SW 1271 (cell line): ENCODE measurements around the gene SHISA9.

ENCODE experiments used
- DNase-seq, 2 experiments: peaks; one replicate each; lab custom pipeline; 2025; lab: John Stamatoyannopoulos, UW

Gene SHISA9

GRCh38 chr16:12951976-12952375 is 50.6 kb downstream of the SHISA9 start:
- DNase-seq = no peak

DNA sequence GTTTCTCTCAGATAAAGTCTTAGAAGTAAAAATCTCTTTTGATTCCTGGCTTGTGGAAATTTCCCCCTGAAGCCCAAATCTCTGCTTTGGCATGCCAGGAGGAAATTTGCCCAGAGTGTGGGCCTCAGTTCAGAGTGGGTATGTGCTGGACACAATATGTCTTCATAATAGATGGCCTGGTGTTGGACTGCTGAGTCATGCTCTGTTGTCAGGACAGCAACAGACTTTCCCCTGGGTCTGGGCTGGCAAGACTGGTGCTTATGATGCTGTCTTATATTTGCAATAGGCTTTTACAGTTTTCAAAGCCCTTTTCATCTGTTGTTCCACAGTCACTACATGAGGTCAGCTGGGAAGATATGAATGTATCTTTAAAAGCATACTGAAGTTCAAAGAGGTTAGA is 57.0 kb downstream of the SHISA9 start:
- no peak for DNase-seq

DNA sequence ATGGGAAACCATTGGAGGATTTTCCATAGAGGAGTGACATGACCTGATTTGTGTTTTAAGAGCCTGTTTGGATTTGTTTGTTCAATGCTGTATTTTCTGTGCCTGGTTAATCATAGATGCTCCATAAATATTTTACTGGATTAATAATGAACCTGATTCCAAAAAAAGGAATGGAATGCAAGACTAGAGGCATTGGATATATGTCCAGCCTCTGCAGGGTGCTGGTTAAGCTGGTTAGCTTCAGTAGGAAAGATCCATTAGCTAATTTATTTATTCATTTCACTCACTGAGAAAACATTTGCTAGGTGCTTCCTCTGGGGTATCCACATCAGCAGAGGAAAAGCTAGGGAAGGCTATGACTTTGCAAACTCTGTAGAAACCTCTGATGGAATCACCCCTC is 57.7 kb downstream of the SHISA9 start:
- no peak for DNase-seq

GRCh38 chr16:12961626-12962025 is 60.2 kb downstream of the SHISA9 start:
- DNase-seq = no peak

GRCh38 chr16:12964461-12964860 is 63.1 kb downstream of the SHISA9 start:
- DNase-seq = no peak

DNA sequence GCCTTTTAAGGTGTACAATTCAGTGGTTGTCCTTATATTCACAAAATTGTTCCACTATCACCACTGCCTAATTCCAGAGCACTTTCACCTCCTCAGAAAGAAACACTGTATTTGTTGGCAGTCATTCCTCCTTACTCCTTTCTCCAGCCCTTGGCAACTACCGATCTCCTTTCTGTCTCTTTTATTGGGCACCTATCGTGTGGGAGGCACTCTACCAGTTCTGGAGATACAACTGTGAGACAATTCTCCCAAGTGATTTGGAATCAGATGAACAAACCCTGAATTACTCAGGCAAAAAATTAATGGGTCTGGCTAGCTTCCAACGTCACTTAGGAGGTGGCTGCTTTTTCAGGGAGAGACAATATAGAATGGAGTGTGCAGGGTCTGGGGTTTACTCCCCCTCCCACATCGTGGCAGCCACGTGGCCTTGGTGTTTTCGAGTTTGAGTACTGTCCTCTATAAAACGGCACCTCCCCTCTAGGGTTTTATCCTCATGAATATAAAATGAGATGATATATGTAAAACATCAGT is 63.9 kb downstream of the SHISA9 start:
- no peak for DNase-seq

GRCh38 chr16:12971241-12971640 is 69.8 kb downstream of the SHISA9 start:
- DNase-seq = peak in 1 of 2 experiments; percentile 33

DNA sequence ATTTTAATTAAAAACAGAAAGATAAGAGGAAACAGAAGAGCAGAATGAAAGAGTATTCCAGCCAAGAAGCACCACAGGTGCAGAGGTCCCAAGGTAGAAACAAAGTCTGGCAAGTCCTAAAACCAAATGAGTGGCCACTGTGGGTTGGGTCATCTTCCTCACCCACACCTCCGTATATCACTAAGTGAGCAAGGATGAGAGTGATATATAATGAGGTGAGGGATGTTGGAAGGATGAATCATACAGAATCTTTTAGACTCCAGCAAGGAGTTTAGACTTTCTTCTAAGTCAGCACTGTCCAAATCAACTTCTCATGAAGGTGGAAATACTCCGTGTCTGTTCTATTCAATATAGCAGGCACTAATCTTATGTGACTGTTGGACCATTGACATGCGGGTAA is 70.8 kb downstream of the SHISA9 start:
- DNase-seq = no peak

GRCh38 chr16:12975766-12976165 is 74.4 kb downstream of the SHISA9 start:
- DNase-seq = no peak

DNA sequence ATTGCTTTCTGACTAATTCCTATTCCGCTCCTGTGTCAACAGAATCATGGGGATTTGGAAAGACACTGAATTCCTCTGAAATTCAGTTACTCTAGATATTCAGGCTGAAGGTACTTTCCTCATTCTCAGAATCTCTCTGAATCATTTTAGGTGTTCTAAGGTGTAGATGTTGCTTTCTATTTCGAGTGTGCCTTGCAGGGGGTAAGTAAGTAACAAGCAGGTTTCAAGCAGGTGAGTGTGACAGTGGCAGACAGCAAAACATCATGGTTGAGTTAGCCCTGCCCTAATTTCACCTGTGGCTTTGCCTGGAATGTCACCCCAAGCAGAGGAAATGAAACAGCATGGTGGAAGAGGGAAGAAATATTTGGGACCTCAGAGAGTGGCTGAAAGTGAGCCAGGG is 75.1 kb downstream of the SHISA9 start:
- no peak for DNase-seq

- no peak for DNase-seq
Measured at GRCh38 chr16:12976936-12977335, 75.5 kb downstream of the SHISA9 start.

DNA sequence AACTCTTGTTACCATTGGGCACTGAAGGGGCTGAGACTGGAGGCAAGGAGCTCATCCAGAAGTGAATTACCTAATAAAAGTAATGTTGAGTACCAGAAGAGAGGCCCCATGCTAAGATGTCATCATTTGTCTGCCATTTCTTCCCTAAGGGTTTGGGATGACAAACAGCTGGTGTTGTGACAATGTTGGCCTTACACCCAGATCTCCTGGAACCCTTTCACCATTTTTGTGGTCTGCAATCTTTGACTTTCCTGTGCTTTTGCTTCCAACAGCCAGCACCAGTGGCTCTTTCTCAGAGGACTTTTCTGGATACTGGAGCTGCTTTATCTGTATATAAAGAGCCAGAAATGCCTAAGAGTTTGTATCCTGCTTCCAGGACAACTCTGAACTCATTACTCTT is 84.1 kb downstream of the SHISA9 start:
- no peak for DNase-seq

DNA sequence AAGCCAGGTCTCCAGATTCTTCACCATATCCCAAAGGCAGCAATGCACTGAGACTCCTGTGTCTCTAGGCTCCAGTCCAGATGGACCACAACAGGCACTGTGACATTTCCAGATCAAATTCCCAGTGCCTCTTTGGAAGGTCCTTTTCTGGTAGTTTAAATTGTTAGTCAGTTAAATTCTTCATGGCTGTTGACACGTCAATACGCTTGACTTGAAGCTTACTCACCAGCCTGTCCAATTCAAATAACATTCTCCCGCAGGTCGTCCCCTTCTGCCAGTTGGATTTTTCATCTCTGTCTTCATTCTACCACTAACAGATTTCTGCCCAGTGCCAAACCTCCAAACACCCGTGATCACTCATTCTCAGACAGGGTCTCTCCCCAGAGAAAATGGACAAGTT is 86.7 kb downstream of the SHISA9 start:
- no peak for DNase-seq

DNA sequence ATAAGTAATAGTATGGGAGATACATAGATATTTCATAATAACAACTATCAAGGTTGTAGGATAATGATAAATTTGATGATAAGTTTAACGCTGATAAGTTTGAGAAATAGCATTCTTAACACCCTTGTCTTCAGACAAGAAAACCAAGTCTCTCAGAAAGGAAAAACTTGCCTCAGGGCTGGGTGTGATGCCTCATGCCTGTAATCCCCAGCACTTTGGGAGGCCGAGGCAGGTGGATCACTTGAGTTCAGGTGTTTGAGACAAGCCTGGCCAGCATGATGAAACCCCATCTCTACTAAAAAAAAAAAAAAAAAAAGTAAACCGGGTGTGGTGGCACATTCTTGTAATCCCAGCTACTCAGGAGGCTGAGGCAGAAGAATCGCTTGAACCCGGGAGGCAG is 90.7 kb downstream of the SHISA9 start:
- DNase-seq = no peak

DNA sequence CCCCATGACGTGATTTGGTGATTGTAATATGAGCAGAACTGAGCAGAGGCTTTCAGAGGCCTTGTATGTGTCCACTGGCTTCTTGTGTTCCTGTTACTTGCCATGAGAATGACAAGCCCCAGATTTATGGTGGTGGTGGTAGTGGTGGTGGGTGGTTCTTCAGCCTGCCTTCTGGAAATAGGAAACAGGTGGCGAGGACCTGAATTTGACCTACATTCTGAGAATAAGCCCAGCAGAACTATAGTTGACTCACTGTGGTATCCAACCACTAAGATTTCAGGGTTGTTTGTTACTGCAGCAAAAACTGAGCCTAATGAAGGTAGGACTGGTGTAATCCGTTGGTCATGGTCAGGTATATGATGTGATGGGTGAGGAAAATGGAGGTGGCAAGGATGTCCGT is 93.0 kb downstream of the SHISA9 start:
- DNase-seq = no peak

- DNase-seq = no peak
Measured at GRCh38 chr16:12995721-12996372, 94.4 kb downstream of the SHISA9 start.

- DNase-seq = no peak
Measured at GRCh38 chr16:12998361-12999085, 97.1 kb downstream of the SHISA9 start.

DNA sequence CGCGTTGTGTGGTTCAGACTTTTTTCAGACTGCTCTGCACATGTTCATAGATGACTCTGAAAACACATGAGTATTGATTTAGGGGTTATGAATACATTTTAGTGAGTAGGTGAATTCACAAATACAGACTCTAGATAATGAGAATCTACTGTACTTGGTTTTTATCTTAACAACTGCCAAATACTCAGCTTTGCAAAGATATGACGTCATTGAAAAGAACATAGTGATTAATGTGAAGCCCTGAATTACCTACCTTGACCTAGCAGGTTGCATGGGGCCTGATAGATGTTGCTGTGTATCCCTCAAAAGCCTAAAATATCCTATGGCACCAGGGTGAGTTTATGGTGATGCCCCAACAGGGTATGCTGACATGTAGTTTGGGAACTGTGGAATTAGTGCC is 98.0 kb downstream of the SHISA9 start:
- no peak for DNase-seq

GRCh38 chr16:13005721-13006247 is 104.4 kb downstream of the SHISA9 start:
- DNase-seq = no peak

DNA sequence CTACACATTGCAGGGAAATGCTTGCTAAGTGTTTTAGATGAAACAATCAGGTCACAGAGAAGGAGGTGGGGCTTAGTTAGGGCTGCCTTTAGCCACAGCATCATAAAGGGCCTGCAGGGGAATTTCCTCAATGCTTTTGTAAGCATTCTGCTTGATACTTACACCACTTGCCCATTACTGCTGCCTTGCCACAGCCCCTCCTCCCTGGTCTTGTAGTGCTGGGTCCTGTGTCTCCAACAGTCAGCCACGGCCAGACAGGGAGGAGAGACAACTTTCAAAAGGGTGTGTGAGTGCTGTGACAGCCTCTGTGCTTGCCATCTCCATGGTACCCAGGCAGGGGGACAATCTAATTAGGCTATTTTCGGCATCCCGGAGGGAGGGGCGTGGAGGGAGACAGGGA is 111.2 kb downstream of the SHISA9 start:
- DNase-seq = no peak

GRCh38 chr16:13013043-13013442 is 111.6 kb downstream of the SHISA9 start:
- no peak for DNase-seq

DNA sequence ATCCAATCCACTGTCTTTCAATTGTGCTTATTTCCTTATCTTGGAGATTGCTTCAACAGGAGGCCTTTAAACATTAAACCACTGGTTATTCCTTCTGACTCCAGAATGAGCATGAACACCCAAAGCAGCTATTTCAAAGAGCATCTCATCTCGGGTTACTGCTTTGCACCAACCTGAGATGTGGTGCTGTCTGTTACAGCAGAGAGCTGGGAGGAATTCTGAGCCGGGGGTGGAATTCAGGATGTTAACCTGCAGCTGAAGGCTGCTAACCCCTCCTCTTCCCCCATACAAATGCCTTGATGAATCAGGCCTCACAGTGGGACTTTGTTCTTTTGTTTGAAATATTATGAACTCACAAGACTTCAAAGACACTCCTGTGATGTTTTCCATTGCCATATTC is 113.1 kb downstream of the SHISA9 start:
- DNase-seq = no peak

- no peak for DNase-seq
Measured at GRCh38 chr16:13018026-13018425, 116.6 kb downstream of the SHISA9 start.
